ENCODE results near the gene TWIST2. TPM values are rescaled to one million over a fixed set of nuclear protein-coding genes. Genes with fewer than 3 reads are reported as not detected.

Gene TWIST2
- polyA plus RNA-seq, 1 donor from 2014 or later = not detected

GRCh38 chr2:238893349-238894000 is 45.6 kb downstream of the TWIST2 start:
- no peaks in the 10 kb centered on the region for H3K4me1 Mint-ChIP-seq
- no peaks in the 10 kb centered on the region for H3K9me3 Mint-ChIP-seq
- no peaks in the 10 kb centered on the region for H3K36me3 Mint-ChIP-seq

GRCh38 chr2:238894226-238894949 is 46.5 kb downstream of the TWIST2 start:
- Mint-ChIP-seq H3K36me3 (no peaks in the 10 kb centered on the region), H3K9me3 (no peaks in the 10 kb centered on the region), H3K27me3 (no peaks in the 10 kb centered on the region), H3K27ac (peak overlapping the region in 2 of 3 donors; percentile 45 to 47), H3K4me3 (peak overlapping the region in 1 of 4 donors; percentile 20), H3K4me1 (no peaks in the 10 kb centered on the region)

More at GRCh38 chr2:238893349-238894000, 45.6 kb downstream of the TWIST2 start:
- no peaks in the 10 kb centered on the region for H3K27me3 Mint-ChIP-seq
- H3K4me3 Mint-ChIP-seq = no peak overlapping the region
- H3K27ac Mint-ChIP-seq = no peak overlapping the region

- Mint-ChIP-seq H3K9me3 (no peaks in the 10 kb centered on the region), H3K4me3 (no peak overlapping the region), H3K27ac (peak overlapping the region in 1 of 3 donors; percentile 45), H3K4me1 (no peaks in the 10 kb centered on the region), H3K36me3 (no peaks in the 10 kb centered on the region), H3K27me3 (no peaks in the 10 kb centered on the region)
These were observed 47.0 kb downstream of the TWIST2 start for GRCh38 chr2:238894950-238895298.

- no peaks in the 10 kb centered on the region for H3K27me3 Mint-ChIP-seq
- no peaks in the 10 kb centered on the region for H3K36me3 Mint-ChIP-seq
- no peaks in the 10 kb centered on the region for H3K4me1 Mint-ChIP-seq
- no peaks in the 10 kb centered on the region for H3K9me3 Mint-ChIP-seq
- H3K27ac Mint-ChIP-seq = no peak overlapping the region
- H3K4me3 Mint-ChIP-seq = no peak overlapping the region
These were observed 47.5 kb downstream of the TWIST2 start for GRCh38 chr2:238895361-238895882.

- no peaks in the 10 kb centered on the region for H3K9me3 Mint-ChIP-seq
- H3K4me1 Mint-ChIP-seq = no peaks in the 10 kb centered on the region
- no peaks in the 10 kb centered on the region for H3K36me3 Mint-ChIP-seq
- H3K27me3 Mint-ChIP-seq = no peaks in the 10 kb centered on the region
- H3K27ac Mint-ChIP-seq = no peak overlapping the region
- no peak overlapping the region for H3K4me3 Mint-ChIP-seq
These were observed 48.2 kb downstream of the TWIST2 start for GRCh38 chr2:238895891-238896600.

GRCh38 chr2:238896641-238897040 is 48.8 kb downstream of the TWIST2 start:
- Mint-ChIP-seq H3K4me3 (no peak overlapping the region), H3K27ac (no peak overlapping the region), H3K36me3 (no peaks in the 10 kb centered on the region)

GRCh38 chr2:238897122-238897880 is 49.4 kb downstream of the TWIST2 start:
- Mint-ChIP-seq H3K27me3 (no peaks in the 10 kb centered on the region), H3K36me3 (no peaks in the 10 kb centered on the region), H3K4me3 (no peak overlapping the region), H3K27ac (no peak overlapping the region), H3K4me1 (no peaks in the 10 kb centered on the region), H3K9me3 (no peaks in the 10 kb centered on the region)

More at GRCh38 chr2:238896641-238897040, 48.8 kb downstream of the TWIST2 start:
- H3K9me3 Mint-ChIP-seq = no peaks in the 10 kb centered on the region
- H3K4me1 Mint-ChIP-seq = no peaks in the 10 kb centered on the region
- H3K27me3 Mint-ChIP-seq = no peaks in the 10 kb centered on the region

- H3K27ac Mint-ChIP-seq = no peak overlapping the region
- H3K4me1 Mint-ChIP-seq = no peaks in the 10 kb centered on the region
- no peaks in the 10 kb centered on the region for H3K9me3 Mint-ChIP-seq
- H3K27me3 Mint-ChIP-seq = no peaks in the 10 kb centered on the region
- H3K36me3 Mint-ChIP-seq = no peaks in the 10 kb centered on the region
- H3K4me3 Mint-ChIP-seq = no peak overlapping the region
These were observed 50.0 kb downstream of the TWIST2 start for GRCh38 chr2:238897911-238898311.

- H3K27ac Mint-ChIP-seq = no peak overlapping the region
- no peaks in the 10 kb centered on the region for H3K9me3 Mint-ChIP-seq
- no peak overlapping the region for H3K4me3 Mint-ChIP-seq
- H3K27me3 Mint-ChIP-seq = no peaks in the 10 kb centered on the region
- H3K4me1 Mint-ChIP-seq = no peaks in the 10 kb centered on the region
- H3K36me3 Mint-ChIP-seq = no peaks in the 10 kb centered on the region
These were observed 50.8 kb downstream of the TWIST2 start for GRCh38 chr2:238898534-238899281.

GRCh38 chr2:238899386-238899785 is 51.5 kb downstream of the TWIST2 start:
- H3K36me3 Mint-ChIP-seq = no peaks in the 10 kb centered on the region
- no peak overlapping the region for H3K4me3 Mint-ChIP-seq

GRCh38 chr2:238900511-238900910 is 52.6 kb downstream of the TWIST2 start:
- Mint-ChIP-seq H3K36me3 (no peaks in the 10 kb centered on the region), H3K4me1 (no peaks in the 10 kb centered on the region), H3K9me3 (no peaks in the 10 kb centered on the region), H3K27me3 (no peaks in the 10 kb centered on the region), H3K4me3 (peak overlapping the region in 1 of 4 donors; percentile 28), H3K27ac (no peak overlapping the region)

More at GRCh38 chr2:238899386-238899785, 51.5 kb downstream of the TWIST2 start:
- Mint-ChIP-seq H3K27ac (no peak overlapping the region), H3K4me1 (no peaks in the 10 kb centered on the region), H3K9me3 (no peaks in the 10 kb centered on the region), H3K27me3 (no peaks in the 10 kb centered on the region)

GRCh38 chr2:238901461-238902057 is 53.7 kb downstream of the TWIST2 start:
- no peaks in the 10 kb centered on the region for H3K36me3 Mint-ChIP-seq
- H3K4me3 Mint-ChIP-seq = no peak overlapping the region
- H3K27ac Mint-ChIP-seq = no peak overlapping the region
- H3K9me3 Mint-ChIP-seq = peaks cover 0 to 3% (median 2%) of the 10 kb centered on the region in 3 donors
- H3K4me1 Mint-ChIP-seq = no peaks in the 10 kb centered on the region
- H3K27me3 Mint-ChIP-seq = no peaks in the 10 kb centered on the region

- Mint-ChIP-seq H3K36me3 (no peaks in the 10 kb centered on the region), H3K4me3 (no peak overlapping the region), H3K9me3 (peaks cover 0 to 3% (median 2%) of the 10 kb centered on the region in 3 donors), H3K27ac (no peak overlapping the region), H3K4me1 (no peaks in the 10 kb centered on the region), H3K27me3 (no peaks in the 10 kb centered on the region)
These were observed 54.4 kb downstream of the TWIST2 start for GRCh38 chr2:238902285-238902684.

- Mint-ChIP-seq H3K4me1 (no peaks in the 10 kb centered on the region), H3K4me3 (no peak overlapping the region), H3K9me3 (peaks cover 0 to 3% (median 2%) of the 10 kb centered on the region in 3 donors), H3K27ac (no peak overlapping the region), H3K36me3 (no peaks in the 10 kb centered on the region), H3K27me3 (no peaks in the 10 kb centered on the region)
These were observed 55.3 kb downstream of the TWIST2 start for GRCh38 chr2:238903141-238903540.

All from IgD-negative memory B cell (primary cell).